GM10266 (cell line): ENCODE measurements around the gene RUNDC1.
"Not testable (repeated sequence)": the region's sequence is repeated elsewhere in the genome, so short reads cannot be mapped to it uniquely, and the experiment has no call there.

Experiments used
- DNase-seq: peaks from one replicate; pipeline ENCODE4 v3.0.0; 2012; ENCODE audit errors: extremely low spot score
- TF ChIP-seq, protein P1 (sequence below): IDR thresholded peaks from 2 replicates; pipeline ENCODE4 v1.5.1; 2012; ENCODE audit warnings: mild to moderate bottlenecking, low read depth; ENCODE audit not compliant: control insufficient read depth, insufficient read depth; ENCODE audit errors: missing control alignments

RUNDC1 gene

DNA sequence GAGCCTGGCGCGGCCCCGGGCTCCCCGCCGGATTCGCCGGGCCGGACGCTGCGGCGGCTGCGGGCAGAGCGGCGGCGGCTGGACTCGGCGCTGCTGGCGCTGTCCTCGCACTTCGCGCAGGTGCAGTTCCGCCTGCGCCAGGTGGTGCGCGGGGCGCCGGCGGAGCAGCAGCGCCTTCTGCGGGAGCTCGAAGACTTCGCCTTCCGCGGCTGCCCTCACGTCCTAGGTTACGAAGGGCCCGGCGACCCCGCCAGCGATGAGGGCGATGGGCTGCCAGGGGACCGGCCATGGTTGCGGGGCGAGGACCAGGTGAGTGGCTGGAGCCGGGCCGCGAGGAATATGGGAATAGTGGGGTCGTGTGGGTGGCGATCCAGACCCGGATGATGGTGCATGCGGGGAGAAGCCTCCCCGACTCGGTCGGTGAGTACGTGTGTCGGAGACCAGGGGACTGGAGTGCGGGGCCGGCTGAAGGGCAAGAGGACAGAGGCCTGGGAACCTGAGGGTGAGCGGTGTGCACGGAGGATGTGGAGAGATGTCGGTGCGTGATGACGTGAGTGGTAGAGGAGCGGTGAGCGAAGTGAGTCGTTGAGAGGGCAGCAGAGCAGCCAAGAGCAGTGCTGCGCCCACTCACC is 517 bp downstream of the RUNDC1 start:
- TF ChIP-seq, protein P1, sequence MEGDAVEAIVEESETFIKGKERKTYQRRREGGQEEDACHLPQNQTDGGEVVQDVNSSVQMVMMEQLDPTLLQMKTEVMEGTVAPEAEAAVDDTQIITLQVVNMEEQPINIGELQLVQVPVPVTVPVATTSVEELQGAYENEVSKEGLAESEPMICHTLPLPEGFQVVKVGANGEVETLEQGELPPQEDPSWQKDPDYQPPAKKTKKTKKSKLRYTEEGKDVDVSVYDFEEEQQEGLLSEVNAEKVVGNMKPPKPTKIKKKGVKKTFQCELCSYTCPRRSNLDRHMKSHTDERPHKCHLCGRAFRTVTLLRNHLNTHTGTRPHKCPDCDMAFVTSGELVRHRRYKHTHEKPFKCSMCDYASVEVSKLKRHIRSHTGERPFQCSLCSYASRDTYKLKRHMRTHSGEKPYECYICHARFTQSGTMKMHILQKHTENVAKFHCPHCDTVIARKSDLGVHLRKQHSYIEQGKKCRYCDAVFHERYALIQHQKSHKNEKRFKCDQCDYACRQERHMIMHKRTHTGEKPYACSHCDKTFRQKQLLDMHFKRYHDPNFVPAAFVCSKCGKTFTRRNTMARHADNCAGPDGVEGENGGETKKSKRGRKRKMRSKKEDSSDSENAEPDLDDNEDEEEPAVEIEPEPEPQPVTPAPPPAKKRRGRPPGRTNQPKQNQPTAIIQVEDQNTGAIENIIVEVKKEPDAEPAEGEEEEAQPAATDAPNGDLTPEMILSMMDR: peak; percentile 46
- peak; percentile 84 for DNase-seq

DNA sequence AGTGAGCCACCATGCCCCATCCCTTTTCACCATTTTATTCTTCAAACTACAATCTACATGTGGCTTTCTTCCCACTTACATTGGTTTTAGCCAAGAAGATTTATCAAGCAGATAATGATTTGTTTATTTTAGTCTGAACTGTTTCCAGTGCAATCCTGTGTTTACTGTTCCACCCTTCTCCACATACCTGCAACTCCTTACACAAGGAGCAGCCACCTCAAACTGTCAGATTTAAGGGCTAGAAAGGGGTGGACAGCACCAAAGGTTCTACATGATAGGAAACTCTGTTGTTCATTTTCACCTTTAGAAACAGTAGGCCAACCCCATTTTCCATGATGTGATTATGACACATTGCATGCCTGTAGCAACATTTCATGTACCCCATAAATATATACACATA is 1.9 kb downstream of the RUNDC1 start:
- no peak for DNase-seq
- TF ChIP-seq, protein P1: no peak

DNA sequence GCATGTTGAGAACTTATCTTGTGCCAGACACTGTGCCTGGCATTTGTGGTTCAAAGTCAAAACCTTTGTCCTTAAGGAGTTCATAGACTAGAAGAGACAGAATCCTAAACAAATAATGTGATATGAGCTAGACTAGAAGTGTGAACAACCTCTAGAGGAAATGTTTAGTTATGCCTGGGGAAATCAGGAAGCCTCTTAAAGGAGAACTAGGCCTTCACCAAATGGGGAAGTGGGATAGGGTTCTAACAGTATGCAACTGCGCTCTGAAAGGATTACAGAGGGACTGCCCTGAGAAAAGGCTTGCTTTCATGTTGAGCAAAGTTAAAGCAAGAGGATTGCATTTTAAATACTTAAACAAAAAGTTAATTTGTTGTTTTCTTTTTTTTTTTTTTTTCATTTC is 4.9 kb downstream of the RUNDC1 start:
- peak; percentile 67 for DNase-seq
- TF ChIP-seq, protein P1: no peak

DNA sequence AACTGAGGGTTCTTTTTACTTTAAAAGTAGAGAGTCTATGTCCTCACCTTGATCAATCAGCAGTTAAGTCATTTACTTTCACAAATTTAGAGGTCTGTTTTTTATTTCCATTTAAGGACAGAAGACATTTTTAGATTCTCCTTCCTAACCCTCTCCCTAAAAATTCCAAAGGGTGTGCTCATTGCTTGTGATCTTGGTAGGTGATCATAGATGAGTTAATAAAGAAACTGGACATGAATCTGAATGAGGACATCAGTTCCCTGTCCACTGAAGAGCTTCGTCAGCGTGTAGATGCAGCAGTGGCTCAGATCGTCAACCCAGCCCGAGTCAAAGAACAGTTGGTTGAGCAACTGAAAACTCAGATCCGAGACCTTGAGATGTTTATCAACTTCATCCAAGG is 8.8 kb downstream of the RUNDC1 start:
- TF ChIP-seq, protein P1: no peak
- DNase-seq: no peak

DNA sequence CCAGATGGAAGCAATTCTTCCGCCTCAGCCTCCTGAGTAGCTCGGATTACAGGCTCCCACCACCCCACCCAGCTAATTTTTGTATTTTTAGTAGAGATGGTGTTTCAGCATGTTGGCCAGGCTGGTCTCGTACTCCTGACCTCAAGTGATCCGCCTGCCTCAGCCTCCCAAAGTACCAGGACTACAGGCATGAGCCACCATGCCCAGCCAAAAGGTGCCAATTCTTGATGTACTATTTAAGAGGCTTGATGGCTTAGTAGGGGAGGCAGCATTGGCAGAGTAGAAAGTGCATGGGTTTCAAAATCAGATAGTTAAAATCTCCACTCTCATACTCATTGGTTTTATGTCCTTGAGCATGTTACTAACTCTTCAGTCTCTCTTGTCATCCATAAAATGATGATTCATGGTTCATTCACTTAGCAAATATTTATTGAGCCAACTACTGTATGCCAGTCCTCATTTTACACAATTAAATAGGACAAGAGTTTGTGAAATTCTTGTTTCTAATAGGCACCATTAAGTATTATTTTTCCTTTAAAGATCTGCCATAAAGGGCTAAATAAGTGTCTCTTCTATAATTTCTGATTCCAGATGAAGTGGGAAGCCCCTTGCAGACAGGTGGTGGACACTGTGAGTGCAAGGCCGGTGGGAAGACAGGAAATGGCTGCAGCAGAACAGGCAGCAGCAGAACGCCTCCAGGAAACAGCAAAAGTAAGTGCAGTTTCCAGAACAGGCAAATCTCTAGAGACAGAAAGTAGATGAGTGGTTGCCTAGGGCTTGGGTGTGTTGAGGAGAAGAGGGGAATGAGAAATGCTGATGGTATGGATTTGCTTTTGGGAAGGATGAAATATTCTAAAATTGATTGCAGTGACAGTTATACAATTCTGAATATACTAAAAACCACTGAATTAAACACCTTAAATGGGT is 9.6 kb downstream of the RUNDC1 start:
- TF ChIP-seq, protein P1: no peak
- DNase-seq: no peak

DNA sequence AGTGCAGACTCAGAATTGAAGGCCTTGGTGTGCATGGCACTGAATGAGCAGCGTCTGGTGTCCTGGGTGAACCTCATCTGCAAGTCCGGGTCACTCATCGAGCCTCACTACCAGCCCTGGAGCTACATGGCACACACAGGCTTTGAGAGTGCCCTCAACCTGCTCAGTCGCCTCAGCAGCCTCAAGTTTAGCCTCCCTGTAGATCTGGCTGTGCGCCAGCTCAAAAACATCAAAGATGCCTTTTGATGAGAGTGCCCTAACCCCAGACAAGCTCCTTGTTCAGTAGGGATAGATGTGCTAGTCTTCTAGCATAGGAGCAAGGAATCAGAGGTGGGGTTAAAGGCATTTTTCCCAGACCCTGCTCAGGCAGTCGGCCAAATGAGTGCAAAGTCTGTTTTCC is 11.1 kb downstream of the RUNDC1 start:
- DNase-seq: no peak
- TF ChIP-seq, protein P1: no peak

DNA sequence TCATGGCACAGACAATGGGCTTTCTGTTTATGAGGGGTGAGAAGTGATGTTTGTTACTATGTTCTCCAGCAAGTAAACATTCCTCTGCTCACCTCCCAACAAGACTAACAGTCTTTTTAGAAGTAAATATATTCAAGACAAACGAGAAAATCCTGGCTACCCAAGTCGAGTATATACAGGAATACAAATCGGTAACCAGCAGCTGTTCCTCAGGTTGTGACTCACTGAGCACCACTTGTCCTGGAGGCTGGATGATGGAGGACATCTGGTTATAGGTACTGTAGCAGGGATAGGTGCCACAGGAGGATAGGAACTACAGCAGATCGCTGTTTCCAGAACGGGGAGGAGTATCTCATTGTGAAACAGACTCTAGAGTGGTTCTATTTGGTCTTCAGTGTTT is 12.5 kb downstream of the RUNDC1 start:
- no peak for DNase-seq
- TF ChIP-seq, protein P1: no peak

DNA sequence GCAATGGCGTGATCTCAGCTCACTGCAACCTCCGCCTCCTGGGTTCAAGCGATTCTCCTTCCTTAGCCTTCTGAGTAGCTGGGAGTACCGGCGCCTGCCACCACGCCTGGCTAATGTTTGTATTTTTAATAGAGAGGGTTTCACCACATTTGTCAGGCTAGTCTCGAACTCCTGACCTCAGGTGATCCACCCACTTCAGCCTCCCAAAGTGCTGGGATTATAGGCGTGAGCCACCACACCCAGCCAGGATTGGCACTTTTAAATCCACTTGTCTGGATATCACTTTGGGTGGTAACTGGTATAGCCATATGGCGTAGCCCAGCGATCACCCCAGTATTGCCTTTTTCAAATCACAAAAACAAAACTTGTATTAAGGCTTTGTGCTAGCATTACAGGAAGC is 13.5 kb downstream of the RUNDC1 start:
- DNase-seq: not testable (repeated sequence)
